H1 (cell line): ENCODE measurements around the gene IDUA. TPM values are rescaled to one million over a fixed set of nuclear protein-coding genes. Genes with fewer than 3 reads are reported as not detected.

ENCODE experiments used
- CTCF ChIA-PET: fragments of 300-600 bp; sonication (Branson Sonifier 250); formaldehyde crosslinking; loops from one replicate; lab custom pipeline; 2021; ENCODE audit not compliant: partially characterized antibody; lab: Charles Lee
- POLR2A ChIA-PET: fragments of 300-600 bp; sonication (Branson Sonifier 250); formaldehyde crosslinking; loops from one replicate; lab custom pipeline; 2021; ENCODE audit warnings: inconsistent platforms; ENCODE audit not compliant: partially characterized antibody; lab: Charles Lee
- DNase-seq, 2 experiments: peaks; one replicate each; pipeline versions ENCODE4 v3.0.0 to v3.0.0-alpha.2; 2010 to 2022; ENCODE audit warnings: low spot score in 2 of 2, low read depth in 1 of 2, mixed read lengths in 1 of 2
- FAIRE-seq: peaks from 2 replicates; lab custom pipeline; 2011; peaks lifted over from hg19 to GRCh38; lab: Jason Lieb, UNC
- H2AFZ ChIP-seq: 2 replicates; pipeline ENCODE4 v1.8.1; 2012; ENCODE audit warnings: low read length, inconsistent platforms
- H2AK5ac ChIP-seq: 2 replicates; pipeline ENCODE4 v1.6.1; 2013; ENCODE audit warnings: low read depth, low read length
- H2BK120ac ChIP-seq: replicated peaks from 2 replicates; pipeline ENCODE3; 2013; ENCODE audit warnings: low read depth, low read length, inconsistent platforms
- H2BK12ac ChIP-seq: 2 replicates; pipeline ENCODE4 v1.6.1; 2013; ENCODE audit warnings: low read depth, low read length
- H2BK15ac ChIP-seq: 2 replicates; pipeline ENCODE4 v1.6.1; 2013; ENCODE audit warnings: low read length
- H2BK20ac ChIP-seq: 2 replicates; pipeline ENCODE4 v1.6.1; 2013; ENCODE audit warnings: low read length
- H2BK5ac ChIP-seq: 2 replicates; pipeline ENCODE4 v1.6.1; 2013; ENCODE audit warnings: low read depth, low read length
- H3K14ac ChIP-seq: 2 replicates; pipeline ENCODE4 v1.6.1; 2013; ENCODE audit warnings: inconsistent platforms; ENCODE audit not compliant: insufficient read length
- H3K18ac ChIP-seq: 2 replicates; pipeline ENCODE4 v1.6.1; 2013; ENCODE audit warnings: low read length; ENCODE audit errors: extremely low read depth
- H3K23ac ChIP-seq: 2 replicates; pipeline ENCODE4 v1.6.1; 2013; ENCODE audit warnings: inconsistent platforms; ENCODE audit not compliant: insufficient read length
- H3K23me2 ChIP-seq: 2 replicates; pipeline ENCODE4 v1.6.1; 2013; ENCODE audit warnings: low read depth, low read length
- H3K27ac ChIP-seq: 2 replicates; pipeline ENCODE4 v1.6.1; 2011; ENCODE audit warnings: low read depth, low read length, inconsistent platforms
- H3K27me3 ChIP-seq, 4 experiments: replicated peaks in 1 of 4; 1 replicate in 1 of 4; 2 replicates in 3 of 4; pipeline versions ENCODE4 v1.6.1 to v1.8.1; 2011 to 2013; ENCODE audit warnings: low read length in 3 of 4, mild to moderate bottlenecking in 3 of 4, inconsistent platforms in 2 of 4, mixed read lengths in 2 of 4, moderate library complexity in 1 of 4; ENCODE audit not compliant: control insufficient read depth in 3 of 4, insufficient read depth in 3 of 4; ENCODE audit errors: extremely low read depth in 1 of 4
- H3K36me3 ChIP-seq, 4 experiments: 2 replicates each; pipeline versions ENCODE4 v1.6.1 to v1.8.1; 2011 to 2013; ENCODE audit warnings: mild to moderate bottlenecking in 4 of 4, low read length in 3 of 4, moderate library complexity in 2 of 4, control low read depth in 1 of 4, inconsistent platforms in 1 of 4; ENCODE audit not compliant: insufficient read depth in 4 of 4, control insufficient read depth in 2 of 4
- H3K4ac ChIP-seq: replicated peaks from 2 replicates; pipeline ENCODE3; 2013; ENCODE audit warnings: low read length, low read depth, mixed read lengths, inconsistent platforms; ENCODE audit not compliant: insufficient read length
- H3K4me1 ChIP-seq, 4 experiments: replicated peaks in 1 of 4; 1 replicate in 1 of 4; 2 replicates in 3 of 4; pipeline versions ENCODE4 v1.6.1 to v1.8.1; 2011 to 2013; ENCODE audit warnings: low read length in 3 of 4, inconsistent platforms in 2 of 4, mixed read lengths in 1 of 4; ENCODE audit not compliant: insufficient read depth in 4 of 4, control insufficient read depth in 3 of 4
- H3K4me2 ChIP-seq, 2 experiments: 2 replicates each; pipeline versions ENCODE4 v1.6.1 to v1.8.1; 2011 to 2013; ENCODE audit warnings: low read depth in 2 of 2, low read length in 2 of 2, control low read depth in 1 of 2, inconsistent platforms in 1 of 2, mild to moderate bottlenecking in 1 of 2; ENCODE audit not compliant: insufficient read depth in 1 of 2
- H3K4me3 ChIP-seq, 4 experiments: fragments of 200-600, 300-600 bp in 1 of 4; sonication (generic), shearing (Covaris generic), sonication (Bioruptor Twin) in 1 of 4; 2 replicates each; pipeline versions ENCODE4 v1.5.1 to v1.8.1; 2011 to 2016; ENCODE audit warnings: low read length in 4 of 4, low read depth in 3 of 4, control low read depth in 2 of 4, inconsistent platforms in 2 of 4, mild to moderate bottlenecking in 2 of 4, mixed read lengths in 1 of 4, moderate library complexity in 1 of 4; ENCODE audit not compliant: insufficient read depth in 2 of 4; ENCODE audit errors: extremely low read depth in 1 of 4
- H3K56ac ChIP-seq: replicated peaks from 2 replicates; pipeline ENCODE3; 2013; ENCODE audit warnings: low read depth, mild to moderate bottlenecking, mixed read lengths, low read length, inconsistent platforms; ENCODE audit not compliant: insufficient read length
- H3K79me1 ChIP-seq: 2 replicates; pipeline ENCODE4 v1.6.1; 2013; ENCODE audit warnings: low read depth, low read length, control low read depth
- H3K79me2 ChIP-seq, 2 experiments: 2 replicates each; pipeline versions ENCODE4 v1.6.1 to v1.8.1; 2012 to 2013; ENCODE audit warnings: low read length in 2 of 2, mild to moderate bottlenecking in 2 of 2, inconsistent platforms in 1 of 2; ENCODE audit not compliant: insufficient read depth in 2 of 2, control insufficient read depth in 1 of 2
- H3K9ac ChIP-seq, 4 experiments: replicated peaks in 1 of 4; 1 replicate in 1 of 4; 2 replicates in 3 of 4; pipeline versions ENCODE4 v1.6.1 to v1.8.1; 2011 to 2013; ENCODE audit warnings: low read depth in 3 of 4, low read length in 3 of 4, control low read depth in 2 of 4, mild to moderate bottlenecking in 2 of 4, moderate library complexity in 2 of 4, inconsistent platforms in 1 of 4; ENCODE audit errors: extremely low read depth in 1 of 4
- H3K9me3 ChIP-seq, 2 experiments: 2 replicates each; pipeline versions ENCODE4 v1.6.1 to v1.8.1; 2012 to 2013; ENCODE audit warnings: mild to moderate bottlenecking in 2 of 2, moderate library complexity in 2 of 2, control low read depth in 1 of 2, inconsistent platforms in 1 of 2, low read depth in 1 of 2, low read length in 1 of 2, mixed read lengths in 1 of 2; ENCODE audit not compliant: insufficient read depth in 2 of 2
- H4K20me1 ChIP-seq, 2 experiments: replicated peaks in 1 of 2; 2 replicates each; pipeline versions ENCODE3 to v1.8.1; 2011 to 2013; ENCODE audit warnings: inconsistent platforms in 2 of 2, low read length in 2 of 2, mild to moderate bottlenecking in 1 of 2; ENCODE audit not compliant: insufficient read depth in 2 of 2, control insufficient read depth in 1 of 2
- H4K5ac ChIP-seq: 2 replicates; pipeline ENCODE4 v1.6.1; 2013; ENCODE audit warnings: low read length, low read depth, mixed read lengths, inconsistent platforms; ENCODE audit not compliant: insufficient read length
- H4K8ac ChIP-seq: 2 replicates; pipeline ENCODE4 v1.8.0; 2013; ENCODE audit warnings: mild to moderate bottlenecking, moderate library complexity, low read length, inconsistent platforms; ENCODE audit not compliant: insufficient read depth; ENCODE audit errors: extremely low read depth
- H4K91ac ChIP-seq: replicated peaks from 2 replicates; pipeline ENCODE3; 2013; ENCODE audit warnings: low read length, mixed read lengths, inconsistent platforms; ENCODE audit not compliant: insufficient read length
- BACH1 ChIP-seq: IDR thresholded peaks from 2 replicates; pipeline ENCODE4 v1.6.1; 2012; ENCODE audit warnings: low read length, improper control_type of control experiment
- POU5F1 ChIP-seq: IDR thresholded peaks from 2 replicates; pipeline ENCODE4 v1.6.1; 2011; ENCODE audit warnings: low read depth, mild to moderate bottlenecking, low read length, moderate library complexity
- SIN3A ChIP-seq, 2 experiments: IDR thresholded peaks in 1 of 2; conservative IDR thresholded peaks in 1 of 2; 2 replicates each; pipeline ENCODE4 v1.6.1; 2011 to 2012; ENCODE audit warnings: low read length in 2 of 2, improper control_type of control experiment in 1 of 2, low read depth in 1 of 2, mild to moderate bottlenecking in 1 of 2
- WGBS, 2 experiments: shearing (Covaris generic) in 1 of 2; methylation state at CpG; one replicate each; pipeline versions ENCODE4 v1.1.6 to v1.1.7; 2013 to 2015; ENCODE audit warnings: low lambda C conversion rate in 2 of 2, mixed read lengths in 2 of 2, inconsistent platforms in 1 of 2, low coverage in 1 of 2, missing lambda C conversion rate in 1 of 2; ENCODE audit not compliant: insufficient replicate concordance in 2 of 2, insufficient coverage in 1 of 2, insufficient read length in 1 of 2; ENCODE audit errors: extremely low coverage in 1 of 2, missing lambda C conversion rate in 1 of 2; 5-methylcytosine and 5-hydroxymethylcytosine counted together
- polyA plus RNA-seq, 7 experiments: library from polyadenylated mRNA; depleted of rRNA in 3 of 7; stranded (reverse) in 5 of 7; unstranded in 2 of 7; fragments of >200 nt in 5 of 7; fragments of 200-250 nt in 2 of 7; gene quantifications; 1 replicate in 5 of 7; 2 replicates in 1 of 7; 4 replicates in 1 of 7; pipeline versions ENCODE4 v1.2.1 to v1.2.3, GENCODE V29; 2011 to 2013; ENCODE audit warnings: missing spikeins in 2 of 7, mixed read lengths in 2 of 7
- total RNA-seq: library from RNA; stranded (reverse); fragmentation: NEBNext Ultra II Directional; extraction: Animal tissue kit (Norgen Biotek cat#: 25700); gene quantifications from 2 replicates; pipeline ENCODE4 v1.2.1, GENCODE V29; 2021

The IDUA gene
- total and polyA plus RNA-seq, 2 of the 8 experiments (the other 6 are each of a cell fraction or from before 2014, with no cell fraction given): 2.8 to 4.8 TPM

- H2BK120ac ChIP-seq: no peak overlapping the region
- no peak overlapping the region for H3K4me2 ChIP-seq
- H2BK12ac ChIP-seq: no peak overlapping the region
- H4K91ac ChIP-seq: no peak overlapping the region
- H2BK20ac ChIP-seq: no peak overlapping the region
- peaks cover 6% of the 10 kb centered on the region for H3K79me1 ChIP-seq
- no peak overlapping the region for H2AK5ac ChIP-seq
- no peak overlapping the region for H2BK15ac ChIP-seq
- no peak overlapping the region for H4K5ac ChIP-seq
- ChIA-PET POLR2A (no interaction called here), CTCF (interaction anchor here (1.1 kb wide), 1 partner anchor 726 kb away, joined by 3 read pairs; no protein-coding TSS in a partner anchor)
- no peak overlapping the region for H3K4ac ChIP-seq
- peaks cover 2 to 22% of the 10 kb centered on the region in 2 experiments for H4K20me1 ChIP-seq
- no peak overlapping the region for H3K14ac ChIP-seq
- peaks cover 0 to 9% (median 8%) of the 10 kb centered on the region in 4 experiments; a peak in 5 of 8 replicates for H3K36me3 ChIP-seq
- FAIRE-seq (no peak), DNase-seq (no peak)
- no peak overlapping the region for H4K8ac ChIP-seq
- H2BK5ac ChIP-seq: no peak overlapping the region
- H3K9me3 ChIP-seq: no peaks in the 10 kb centered on the region
- no peaks in the 10 kb centered on the region for H3K79me2 ChIP-seq
- no peak overlapping the region for H3K4me3 ChIP-seq
- no peak overlapping the region for H3K18ac ChIP-seq
- H3K4me1 ChIP-seq: peaks cover 0 to 10% (median 5%) of the 10 kb centered on the region in 4 experiments; a peak in 5 of 7 replicates
- WGBS, 2 experiments: 94% methylated on average over 10 of the region's 19 CpGs; no CpG with 5 or more reads in 1 of the 2 experiments
- H3K27ac ChIP-seq: no peak overlapping the region
- no peak overlapping the region for H3K23ac ChIP-seq
- H3K56ac ChIP-seq: no peak overlapping the region
- H2AFZ ChIP-seq: no peak overlapping the region
- H3K23me2 ChIP-seq: no peaks in the 10 kb centered on the region; the same call in 1 of the 2 replicates
- H3K9ac ChIP-seq: no peak overlapping the region
- H3K27me3 ChIP-seq: 0 out of 7 replicates have a peak, but pooled peaks cover 0 to 5% (median 0%) of the 10 kb centered on the region in 4 experiments
- TF ChIP-seq POU5F1 (no peak), SIN3A (conservative IDR thresholded peaks at IDR 0.05 in 1 of 2, IDR thresholded peaks at IDR 0.05 in 1 of 2; ENCODE audit: low read depth in 1 of 2, low read length in 2 of 2) (no peak), BACH1 (no peak)
Observed at GRCh38 chr4:1021386-1022050, 34.7 kb downstream of the IDUA start.
